ENCODE data around the gene CALML3.

Gene CALML3

DNA sequence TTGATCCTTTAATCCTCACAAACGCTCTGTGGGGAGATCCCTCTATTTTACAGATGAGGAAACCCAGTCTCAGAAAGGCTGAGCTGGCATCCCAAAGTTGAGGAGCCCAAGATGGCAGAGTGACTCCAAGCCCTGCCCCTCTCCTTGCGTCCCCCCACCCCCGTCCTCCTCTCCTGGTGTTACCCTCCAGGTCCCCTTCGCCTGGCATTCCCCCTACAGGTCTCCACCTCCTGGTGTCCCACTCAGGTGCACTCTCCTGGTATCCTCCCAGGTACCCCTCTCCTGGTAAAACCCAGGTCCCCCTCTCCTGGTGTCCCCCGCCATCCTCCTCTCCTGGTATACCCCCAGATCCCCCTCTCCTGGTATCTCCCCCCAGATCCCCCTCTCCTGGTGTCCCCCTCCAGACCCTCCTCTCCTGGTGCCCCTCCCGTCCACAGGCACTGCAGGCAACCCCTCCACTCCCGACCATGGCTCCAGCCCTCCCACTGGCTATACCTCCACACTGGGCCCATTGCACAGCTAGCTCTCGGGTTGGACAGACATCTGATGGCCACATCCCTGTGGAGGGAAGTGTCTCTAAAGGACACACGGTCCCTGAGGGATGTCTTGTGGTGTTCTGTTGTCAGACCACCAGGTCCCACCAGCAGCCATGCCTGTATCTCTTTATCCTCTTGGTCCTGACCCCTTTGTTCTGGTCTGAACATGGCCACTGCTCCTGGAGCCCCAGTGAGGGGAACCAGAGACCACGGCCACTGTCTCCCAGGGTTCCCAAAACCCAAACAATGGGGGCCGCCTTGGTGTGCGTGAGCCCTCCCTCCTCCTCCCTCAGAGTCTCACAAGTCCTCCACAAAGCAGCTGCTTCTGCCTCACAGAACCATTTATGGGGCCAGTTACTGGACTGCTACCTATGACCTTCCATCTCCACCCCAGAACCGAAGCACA lies 37.2 kb downstream of the CALML3 start:
- TF ChIP-seq, protein P1, sequence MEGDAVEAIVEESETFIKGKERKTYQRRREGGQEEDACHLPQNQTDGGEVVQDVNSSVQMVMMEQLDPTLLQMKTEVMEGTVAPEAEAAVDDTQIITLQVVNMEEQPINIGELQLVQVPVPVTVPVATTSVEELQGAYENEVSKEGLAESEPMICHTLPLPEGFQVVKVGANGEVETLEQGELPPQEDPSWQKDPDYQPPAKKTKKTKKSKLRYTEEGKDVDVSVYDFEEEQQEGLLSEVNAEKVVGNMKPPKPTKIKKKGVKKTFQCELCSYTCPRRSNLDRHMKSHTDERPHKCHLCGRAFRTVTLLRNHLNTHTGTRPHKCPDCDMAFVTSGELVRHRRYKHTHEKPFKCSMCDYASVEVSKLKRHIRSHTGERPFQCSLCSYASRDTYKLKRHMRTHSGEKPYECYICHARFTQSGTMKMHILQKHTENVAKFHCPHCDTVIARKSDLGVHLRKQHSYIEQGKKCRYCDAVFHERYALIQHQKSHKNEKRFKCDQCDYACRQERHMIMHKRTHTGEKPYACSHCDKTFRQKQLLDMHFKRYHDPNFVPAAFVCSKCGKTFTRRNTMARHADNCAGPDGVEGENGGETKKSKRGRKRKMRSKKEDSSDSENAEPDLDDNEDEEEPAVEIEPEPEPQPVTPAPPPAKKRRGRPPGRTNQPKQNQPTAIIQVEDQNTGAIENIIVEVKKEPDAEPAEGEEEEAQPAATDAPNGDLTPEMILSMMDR (conservative IDR thresholded peaks at IDR 0.05) = no peak
- no peak for TF ChIP-seq ZFX (IDR thresholded peaks at IDR 0.05)
- H3K27ac ChIP-seq = no peak overlapping the region

- TF ChIP-seq, protein P1 (conservative IDR thresholded peaks at IDR 0.05) = no peak
- no peak for TF ChIP-seq ZFX (IDR thresholded peaks at IDR 0.05)
Observed at GRCh38 chr10:5563321-5563961, 38.7 kb downstream of the CALML3 start.

GRCh38 chr10:5563991-5564536 lies 39.3 kb downstream of the CALML3 start:
- TF ChIP-seq, protein P1 (conservative IDR thresholded peaks at IDR 0.05) = no peak
- TF ChIP-seq ZFX (IDR thresholded peaks at IDR 0.05) = no peak
- H3K27ac ChIP-seq = no peak overlapping the region

More at GRCh38 chr10:5563321-5563961, 38.7 kb downstream of the CALML3 start:
- no peak overlapping the region for H3K27ac ChIP-seq

DNA sequence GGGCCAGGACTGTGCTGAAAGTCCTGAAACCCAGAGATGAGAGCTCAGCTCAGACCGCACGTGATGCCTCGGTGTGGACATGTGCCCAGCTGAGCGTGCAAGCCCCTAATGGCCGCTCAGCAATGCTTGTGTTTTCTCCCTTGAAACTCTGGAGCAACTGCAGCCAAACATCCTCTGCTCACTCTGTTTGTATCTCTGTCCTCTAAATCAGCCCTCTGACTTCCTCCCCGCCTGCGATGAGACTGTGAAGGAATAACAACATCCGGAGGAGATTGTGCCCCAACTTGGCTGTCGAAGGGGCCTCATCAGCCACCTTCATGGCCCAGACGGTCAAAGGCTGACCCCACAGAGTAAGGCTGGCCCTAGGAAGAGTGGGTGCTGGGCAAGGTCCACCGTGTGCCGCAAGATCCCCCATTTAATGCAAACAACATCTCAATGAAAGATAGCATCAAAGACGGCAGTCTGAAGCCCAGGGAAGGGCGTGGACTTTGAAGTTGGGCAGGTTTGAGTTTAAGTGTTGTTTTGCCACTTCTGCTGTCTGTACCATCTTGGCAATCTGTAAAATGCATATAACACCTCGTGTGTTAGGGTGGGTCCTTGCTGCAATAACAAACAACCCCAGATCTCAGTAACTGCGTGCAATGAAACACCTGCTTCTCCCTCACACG lies 39.9 kb downstream of the CALML3 start:
- TF ChIP-seq, protein P1 (conservative IDR thresholded peaks at IDR 0.05) = no peak
- no peak for TF ChIP-seq ZFX (IDR thresholded peaks at IDR 0.05)
- H3K27ac ChIP-seq = no peak overlapping the region

GRCh38 chr10:5565205-5565545 lies 40.4 kb downstream of the CALML3 start:
- H3K27ac ChIP-seq = no peak overlapping the region

DNA sequence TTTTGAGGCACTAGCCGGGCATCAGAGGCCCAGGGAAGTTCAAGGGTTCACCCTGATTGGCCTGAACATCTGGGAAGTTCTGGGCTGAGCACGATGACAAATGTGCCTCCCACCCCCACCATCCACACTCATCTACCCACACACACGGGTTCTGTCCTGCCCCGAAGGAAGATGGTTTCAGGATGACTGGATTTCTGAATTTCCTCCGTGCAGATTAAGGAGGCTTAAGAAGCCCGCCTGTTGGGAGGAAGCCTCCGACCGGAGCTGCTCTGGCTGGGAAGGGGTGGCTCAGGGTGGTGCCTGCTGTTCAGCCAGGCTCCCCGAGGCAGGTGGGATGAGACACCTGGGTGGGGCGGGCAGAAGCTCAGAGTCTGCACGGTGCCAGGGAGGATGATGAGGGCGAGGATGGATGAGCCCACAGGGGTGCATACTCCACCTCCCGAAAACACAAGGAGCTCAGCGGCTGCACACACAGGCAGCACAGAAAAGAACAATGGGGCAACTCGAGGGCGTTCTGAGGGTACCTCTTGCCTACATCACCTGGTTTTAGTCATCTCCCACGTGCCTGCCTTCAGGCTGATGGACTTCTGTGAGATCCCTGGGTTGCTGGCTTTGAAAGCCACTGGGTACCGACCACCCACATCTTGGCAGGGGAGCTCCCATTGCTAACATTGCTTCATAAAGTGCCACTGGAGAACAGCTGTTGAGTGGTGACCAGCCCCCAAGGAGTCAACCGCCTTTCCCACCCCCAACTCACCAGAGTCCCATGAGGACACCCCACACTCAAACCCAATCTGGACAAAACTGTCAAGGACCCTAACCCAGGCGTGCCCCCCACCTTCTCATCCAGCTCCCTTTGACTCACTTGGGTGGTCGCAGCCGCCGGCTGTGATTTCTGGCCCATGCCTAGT lies 41.2 kb downstream of the CALML3 start:
- no peak for TF ChIP-seq ZFX (IDR thresholded peaks at IDR 0.05)
- TF ChIP-seq, protein P1 (conservative IDR thresholded peaks at IDR 0.05) = no peak
- H3K27ac ChIP-seq = no peak overlapping the region

More at GRCh38 chr10:5565205-5565545, 40.4 kb downstream of the CALML3 start:
- TF ChIP-seq, protein P1 (conservative IDR thresholded peaks at IDR 0.05) = no peak
- TF ChIP-seq ZFX (IDR thresholded peaks at IDR 0.05) = no peak
